Ishikawa (cell line): ENCODE measurements around the gene SARDH.

Experiments used
- CEBPB ChIP-seq: IDR thresholded peaks from 2 replicates; pipeline ENCODE4 v1.6.1; 2012
- EGR1 ChIP-seq: IDR thresholded peaks from 2 replicates; pipeline ENCODE4 v1.6.1; 2012
- EP300 ChIP-seq: IDR thresholded peaks from 2 replicates; pipeline ENCODE4 v1.6.1; 2012; ENCODE audit warnings: borderline replicate concordance
- NFIC ChIP-seq: IDR thresholded peaks from 2 replicates; pipeline ENCODE4 v1.6.1; 2012
- RAD21 ChIP-seq: IDR thresholded peaks from 2 replicates; pipeline ENCODE4 v1.6.1; 2012; ENCODE audit warnings: low read depth
- TAF1 ChIP-seq: IDR thresholded peaks from 2 replicates; pipeline ENCODE4 v1.6.1; 2012; ENCODE audit warnings: low read depth, mild to moderate bottlenecking
- YY1 ChIP-seq: IDR thresholded peaks from 2 replicates; pipeline ENCODE4 v1.6.1; 2012; ENCODE audit warnings: low read depth
- TF ChIP-seq, protein P1 (sequence below): IDR thresholded peaks from 2 replicates; pipeline ENCODE4 v1.6.1; 2012; ENCODE audit warnings: low read depth, mild to moderate bottlenecking
- TF ChIP-seq, protein P2 (sequence below): IDR thresholded peaks from 2 replicates; pipeline ENCODE4 v1.6.1; 2012

DNA sequence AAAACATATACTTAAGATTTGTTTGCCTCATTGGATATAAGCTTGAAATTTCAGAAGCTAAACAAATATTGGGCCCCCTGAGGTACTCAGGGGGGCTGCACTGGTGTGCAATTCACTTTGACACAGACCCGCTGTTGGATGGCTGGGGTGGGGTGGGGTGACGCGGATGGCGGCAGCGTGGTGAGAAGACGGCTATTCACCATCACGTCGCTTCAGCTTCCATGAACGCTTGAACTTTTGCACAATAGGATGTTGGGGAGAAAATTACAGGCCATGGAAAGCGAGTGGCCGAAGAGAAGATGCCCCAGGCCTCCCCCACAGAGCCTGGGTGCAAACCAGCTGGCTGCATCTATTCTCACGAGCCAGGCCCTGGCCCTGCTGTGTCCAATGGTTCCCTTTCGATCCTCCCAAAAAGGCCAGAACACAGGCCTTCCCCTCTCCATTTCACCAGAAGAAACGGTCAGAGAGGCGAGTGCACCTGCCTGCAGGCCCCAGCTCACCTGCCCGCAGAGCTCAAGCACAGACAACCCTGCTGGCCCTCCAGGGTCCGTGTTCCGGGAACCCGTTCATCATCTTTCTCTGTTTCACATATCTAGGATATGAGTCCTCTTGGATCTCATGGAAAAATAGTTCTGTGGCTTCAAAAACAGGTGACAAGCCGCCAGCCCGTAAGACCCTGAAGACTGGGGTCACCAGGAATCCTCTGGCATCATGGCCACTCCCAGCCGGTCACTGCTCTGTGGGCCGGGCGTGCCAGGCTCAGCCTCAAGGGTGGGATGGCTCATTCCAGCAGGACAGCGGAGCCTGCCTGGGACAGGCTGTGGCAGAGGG lies 46.8 kb upstream of the SARDH start:
- TF ChIP-seq EP300 (no peak), RAD21 (no peak), NFIC (no peak), TAF1 (no peak), EGR1 (no peak), YY1 (no peak), CEBPB (no peak)
- TF ChIP-seq, protein P1, sequence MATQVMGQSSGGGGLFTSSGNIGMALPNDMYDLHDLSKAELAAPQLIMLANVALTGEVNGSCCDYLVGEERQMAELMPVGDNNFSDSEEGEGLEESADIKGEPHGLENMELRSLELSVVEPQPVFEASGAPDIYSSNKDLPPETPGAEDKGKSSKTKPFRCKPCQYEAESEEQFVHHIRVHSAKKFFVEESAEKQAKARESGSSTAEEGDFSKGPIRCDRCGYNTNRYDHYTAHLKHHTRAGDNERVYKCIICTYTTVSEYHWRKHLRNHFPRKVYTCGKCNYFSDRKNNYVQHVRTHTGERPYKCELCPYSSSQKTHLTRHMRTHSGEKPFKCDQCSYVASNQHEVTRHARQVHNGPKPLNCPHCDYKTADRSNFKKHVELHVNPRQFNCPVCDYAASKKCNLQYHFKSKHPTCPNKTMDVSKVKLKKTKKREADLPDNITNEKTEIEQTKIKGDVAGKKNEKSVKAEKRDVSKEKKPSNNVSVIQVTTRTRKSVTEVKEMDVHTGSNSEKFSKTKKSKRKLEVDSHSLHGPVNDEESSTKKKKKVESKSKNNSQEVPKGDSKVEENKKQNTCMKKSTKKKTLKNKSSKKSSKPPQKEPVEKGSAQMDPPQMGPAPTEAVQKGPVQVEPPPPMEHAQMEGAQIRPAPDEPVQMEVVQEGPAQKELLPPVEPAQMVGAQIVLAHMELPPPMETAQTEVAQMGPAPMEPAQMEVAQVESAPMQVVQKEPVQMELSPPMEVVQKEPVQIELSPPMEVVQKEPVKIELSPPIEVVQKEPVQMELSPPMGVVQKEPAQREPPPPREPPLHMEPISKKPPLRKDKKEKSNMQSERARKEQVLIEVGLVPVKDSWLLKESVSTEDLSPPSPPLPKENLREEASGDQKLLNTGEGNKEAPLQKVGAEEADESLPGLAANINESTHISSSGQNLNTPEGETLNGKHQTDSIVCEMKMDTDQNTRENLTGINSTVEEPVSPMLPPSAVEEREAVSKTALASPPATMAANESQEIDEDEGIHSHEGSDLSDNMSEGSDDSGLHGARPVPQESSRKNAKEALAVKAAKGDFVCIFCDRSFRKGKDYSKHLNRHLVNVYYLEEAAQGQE: no peak
- TF ChIP-seq, protein P2, sequence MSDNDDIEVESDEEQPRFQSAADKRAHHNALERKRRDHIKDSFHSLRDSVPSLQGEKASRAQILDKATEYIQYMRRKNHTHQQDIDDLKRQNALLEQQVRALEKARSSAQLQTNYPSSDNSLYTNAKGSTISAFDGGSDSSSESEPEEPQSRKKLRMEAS: no peak
